HG02970 (cell line): ENCODE measurements around the gene PHACTR4.
"Not testable (repeated sequence)": the region's sequence is repeated elsewhere in the genome, so short reads cannot be mapped to it uniquely, and the experiment has no call there.

Experiments
- ATAC-seq: cut with Tn5 transposase; IDR thresholded peaks from one replicate; pipeline ENCODE4 v1.9.1; 2021; ENCODE audit warnings: mild to moderate bottlenecking, moderate library complexity, moderate number of reproducible peaks; ENCODE audit not compliant: unreplicated experiment, low FRiP score

PHACTR4 gene

GRCh38 chr1:28482138-28482537, 112.6 kb downstream of the PHACTR4 start:
- no peak for ATAC-seq

GRCh38 chr1:28482702-28483101, 113.2 kb downstream of the PHACTR4 start:
- ATAC-seq, result no peak

- ATAC-seq, result no peak
Observed at GRCh38 chr1:28494737-28495136, 125.2 kb downstream of the PHACTR4 start.

GRCh38 chr1:28499553-28499952, 130.0 kb downstream of the PHACTR4 start:
- ATAC-seq, result no peak

- no peak for ATAC-seq
Observed at GRCh38 chr1:28501925-28502324, 132.4 kb downstream of the PHACTR4 start.

GRCh38 chr1:28503117-28503516, 133.6 kb downstream of the PHACTR4 start:
- no peak for ATAC-seq

- ATAC-seq, result peak; percentile 79
Observed at GRCh38 chr1:28505406-28506187, 136.1 kb downstream of the PHACTR4 start, which contains the start of gene RCC1. TSS of gene RCC1 (plus strand) at chr1:28506043. CDS start at chr1:28529867, 23,824 bp downstream.

- ATAC-seq, result no peak
Observed at GRCh38 chr1:28506907-28507246, 137.3 kb downstream of the PHACTR4 start.

GRCh38 chr1:28507247-28507645, 137.7 kb downstream of the PHACTR4 start:
- no peak for ATAC-seq

GRCh38 chr1:28507646-28508434, 138.3 kb downstream of the PHACTR4 start:
- no peak for ATAC-seq

- no peak for ATAC-seq
Observed at GRCh38 chr1:28508435-28508754, 138.9 kb downstream of the PHACTR4 start.

- ATAC-seq, result no peak
Observed at GRCh38 chr1:28509705-28510272, 140.2 kb downstream of the PHACTR4 start.

GRCh38 chr1:28510273-28510969, 140.9 kb downstream of the PHACTR4 start:
- ATAC-seq, result no peak

GRCh38 chr1:28510970-28511440, 141.5 kb downstream of the PHACTR4 start:
- ATAC-seq, result no peak

GRCh38 chr1:28512058-28512611, 142.6 kb downstream of the PHACTR4 start:
- no peak for ATAC-seq

GRCh38 chr1:28514445-28514933, 144.9 kb downstream of the PHACTR4 start:
- not testable (repeated sequence) for ATAC-seq

GRCh38 chr1:28516518-28516956, 147.0 kb downstream of the PHACTR4 start:
- ATAC-seq, result no peak

GRCh38 chr1:28517649-28517999, 148.1 kb downstream of the PHACTR4 start:
- no peak for ATAC-seq

- peak; percentile 69 for ATAC-seq
Observed at GRCh38 chr1:28518000-28518744, 148.6 kb downstream of the PHACTR4 start.
